Measurements from ENCODE around the gene TNNI2.
A peak's percentile ranks its signal among the peaks of the same experiment; 100 is the strongest.

Gene TNNI2

GRCh38 chr11:1856306-1857005 lies 17.7 kb downstream of the TNNI2 start:
- Histone ChIP-seq H3K9me3 (no peaks in the 10 kb centered on the region), H3K4me3 (ENCODE audit: low read depth in 1 of 2, low read length in 1 of 2) (peak overlapping the region in 1 of 2 experiments; percentile 81), H3K36me3 (peaks cover 71% of the 10 kb centered on the region), H3K27ac (peak overlapping the region; percentile 100), H3K27me3 (no peaks in the 10 kb centered on the region), H3K4me1 (ENCODE audit: control insufficient read depth in 1 of 2, insufficient read depth in 1 of 2, low read depth in 1 of 2, low read length in 1 of 2) (peaks cover 83 to 89% of the 10 kb centered on the region in 2 experiments)
- TF ChIP-seq, protein P1, sequence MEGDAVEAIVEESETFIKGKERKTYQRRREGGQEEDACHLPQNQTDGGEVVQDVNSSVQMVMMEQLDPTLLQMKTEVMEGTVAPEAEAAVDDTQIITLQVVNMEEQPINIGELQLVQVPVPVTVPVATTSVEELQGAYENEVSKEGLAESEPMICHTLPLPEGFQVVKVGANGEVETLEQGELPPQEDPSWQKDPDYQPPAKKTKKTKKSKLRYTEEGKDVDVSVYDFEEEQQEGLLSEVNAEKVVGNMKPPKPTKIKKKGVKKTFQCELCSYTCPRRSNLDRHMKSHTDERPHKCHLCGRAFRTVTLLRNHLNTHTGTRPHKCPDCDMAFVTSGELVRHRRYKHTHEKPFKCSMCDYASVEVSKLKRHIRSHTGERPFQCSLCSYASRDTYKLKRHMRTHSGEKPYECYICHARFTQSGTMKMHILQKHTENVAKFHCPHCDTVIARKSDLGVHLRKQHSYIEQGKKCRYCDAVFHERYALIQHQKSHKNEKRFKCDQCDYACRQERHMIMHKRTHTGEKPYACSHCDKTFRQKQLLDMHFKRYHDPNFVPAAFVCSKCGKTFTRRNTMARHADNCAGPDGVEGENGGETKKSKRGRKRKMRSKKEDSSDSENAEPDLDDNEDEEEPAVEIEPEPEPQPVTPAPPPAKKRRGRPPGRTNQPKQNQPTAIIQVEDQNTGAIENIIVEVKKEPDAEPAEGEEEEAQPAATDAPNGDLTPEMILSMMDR (IDR thresholded peaks at IDR 0.05): no peak

DNA sequence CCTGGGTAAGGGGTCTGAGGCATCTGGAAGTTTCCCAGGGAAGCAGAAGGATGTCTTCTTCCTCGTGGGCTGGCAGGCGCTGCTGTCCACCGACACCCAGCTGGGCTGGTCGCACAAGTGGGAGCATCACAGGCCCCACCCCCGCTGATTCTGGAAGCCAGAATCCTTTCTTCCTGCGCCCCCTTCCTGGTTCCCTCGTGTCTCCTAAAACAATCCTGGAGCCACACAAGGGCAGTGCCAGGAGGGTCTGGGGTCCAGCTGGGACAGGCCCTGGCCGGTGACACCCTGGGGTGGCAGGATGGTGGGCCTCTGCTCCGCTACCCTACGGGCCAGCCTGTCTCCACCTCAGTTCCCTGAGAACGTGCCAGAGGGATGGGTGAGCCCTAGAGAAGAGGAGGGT lies 18.3 kb downstream of the TNNI2 start:
- peak overlapping the region; percentile 100 for H3K27ac ChIP-seq
- TF ChIP-seq, protein P1 (IDR thresholded peaks at IDR 0.05): no peak
- H3K9me3 ChIP-seq: no peaks in the 10 kb centered on the region
- peak overlapping the region in 1 of 2 experiments; percentile 81 for H3K4me3 ChIP-seq (ENCODE audit: low read depth in 1 of 2, low read length in 1 of 2)
- no peaks in the 10 kb centered on the region for H3K27me3 ChIP-seq
- peaks cover 75% of the 10 kb centered on the region for H3K36me3 ChIP-seq
- H3K4me1 ChIP-seq (ENCODE audit: control insufficient read depth in 1 of 2, insufficient read depth in 1 of 2, low read depth in 1 of 2, low read length in 1 of 2): peaks cover 83 to 89% of the 10 kb centered on the region in 2 experiments

GRCh38 chr11:1858154-1858553 lies 19.4 kb downstream of the TNNI2 start:
- peak overlapping the region; percentile 16 to 81 for H3K4me3 ChIP-seq (ENCODE audit: low read depth in 1 of 2, low read length in 1 of 2)
- H3K27ac ChIP-seq: peak overlapping the region; percentile 100
- peaks cover 86% of the 10 kb centered on the region for H3K36me3 ChIP-seq
- peaks cover 84 to 94% of the 10 kb centered on the region in 2 experiments for H3K4me1 ChIP-seq (ENCODE audit: control insufficient read depth in 1 of 2, insufficient read depth in 1 of 2, low read depth in 1 of 2, low read length in 1 of 2)
- no peaks in the 10 kb centered on the region for H3K27me3 ChIP-seq
- TF ChIP-seq, protein P1 (IDR thresholded peaks at IDR 0.05): no peak
- no peaks in the 10 kb centered on the region for H3K9me3 ChIP-seq

DNA sequence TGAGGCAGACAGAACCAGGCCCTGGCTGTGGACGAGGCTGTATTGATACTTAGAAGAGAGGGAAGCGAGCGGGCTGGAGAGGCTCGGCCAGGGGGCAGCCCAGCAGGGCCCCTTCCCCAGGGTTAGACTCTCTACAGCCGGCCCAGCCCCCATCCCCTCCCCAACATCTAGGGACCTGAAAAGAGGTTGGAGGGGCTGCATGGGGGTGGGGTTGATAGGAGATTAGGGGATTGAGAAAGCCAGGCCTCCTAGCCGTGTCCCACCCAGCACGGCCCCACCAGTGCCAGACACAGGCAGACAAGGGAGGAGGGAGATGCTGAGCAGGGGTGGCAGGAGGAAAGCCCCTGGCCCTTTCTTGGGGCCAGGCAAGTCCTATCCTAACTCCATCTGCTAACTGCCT lies 19.8 kb downstream of the TNNI2 start:
- no peaks in the 10 kb centered on the region for H3K27me3 ChIP-seq
- peak overlapping the region; percentile 100 for H3K27ac ChIP-seq
- H3K4me1 ChIP-seq (ENCODE audit: control insufficient read depth in 1 of 2, insufficient read depth in 1 of 2, low read depth in 1 of 2, low read length in 1 of 2): peaks cover 88 to 98% of the 10 kb centered on the region in 2 experiments
- peaks cover 90% of the 10 kb centered on the region for H3K36me3 ChIP-seq
- peak overlapping the region; percentile 16 to 81 for H3K4me3 ChIP-seq (ENCODE audit: low read depth in 1 of 2, low read length in 1 of 2)
- TF ChIP-seq, protein P1 (IDR thresholded peaks at IDR 0.05): no peak
- no peaks in the 10 kb centered on the region for H3K9me3 ChIP-seq

DNA sequence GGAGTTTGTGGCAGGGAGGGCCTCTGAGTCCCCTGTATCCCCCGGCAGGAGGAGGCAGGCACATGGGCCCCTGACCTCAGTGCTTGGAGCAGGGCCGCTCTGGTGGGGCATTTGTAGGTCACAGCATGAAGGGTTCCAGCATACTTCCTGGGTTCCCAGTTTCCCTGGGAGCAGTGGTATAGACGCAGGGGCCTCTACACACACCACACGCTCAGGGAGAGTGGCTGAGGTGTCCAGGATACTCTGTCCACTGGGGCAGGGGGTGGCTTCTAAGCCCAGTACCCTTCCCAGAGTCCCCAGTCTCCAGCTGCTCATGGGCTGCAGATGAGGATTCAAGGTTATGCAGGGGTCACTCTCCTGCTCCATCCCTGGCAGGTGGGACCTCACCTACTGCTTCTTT lies 20.2 kb downstream of the TNNI2 start:
- H3K27me3 ChIP-seq: no peaks in the 10 kb centered on the region
- peaks cover 87 to 100% of the 10 kb centered on the region in 2 experiments for H3K4me1 ChIP-seq (ENCODE audit: control insufficient read depth in 1 of 2, insufficient read depth in 1 of 2, low read depth in 1 of 2, low read length in 1 of 2)
- TF ChIP-seq, protein P1 (IDR thresholded peaks at IDR 0.05): no peak
- peaks cover 95% of the 10 kb centered on the region for H3K36me3 ChIP-seq
- no peaks in the 10 kb centered on the region for H3K9me3 ChIP-seq
- H3K4me3 ChIP-seq (ENCODE audit: low read depth in 1 of 2, low read length in 1 of 2): peak overlapping the region in 1 of 2 experiments; percentile 81
- peak overlapping the region; percentile 100 for H3K27ac ChIP-seq

Measured in neutrophil (primary cell).